Inflammatory macrophage treated with lipopolysaccharide for 1 hour (primary cell): ENCODE data around the gene PLEKHF1.
"Not testable (repeated sequence)": the region's sequence is repeated elsewhere in the genome, so short reads cannot be mapped to it uniquely, and the experiment has no call there.

Experiments
- DNase-seq, 2 donors: peaks; one replicate each; pipeline ENCODE4 v3.0.0-alpha.2; 2020 to 2022

PLEKHF1 gene

DNA sequence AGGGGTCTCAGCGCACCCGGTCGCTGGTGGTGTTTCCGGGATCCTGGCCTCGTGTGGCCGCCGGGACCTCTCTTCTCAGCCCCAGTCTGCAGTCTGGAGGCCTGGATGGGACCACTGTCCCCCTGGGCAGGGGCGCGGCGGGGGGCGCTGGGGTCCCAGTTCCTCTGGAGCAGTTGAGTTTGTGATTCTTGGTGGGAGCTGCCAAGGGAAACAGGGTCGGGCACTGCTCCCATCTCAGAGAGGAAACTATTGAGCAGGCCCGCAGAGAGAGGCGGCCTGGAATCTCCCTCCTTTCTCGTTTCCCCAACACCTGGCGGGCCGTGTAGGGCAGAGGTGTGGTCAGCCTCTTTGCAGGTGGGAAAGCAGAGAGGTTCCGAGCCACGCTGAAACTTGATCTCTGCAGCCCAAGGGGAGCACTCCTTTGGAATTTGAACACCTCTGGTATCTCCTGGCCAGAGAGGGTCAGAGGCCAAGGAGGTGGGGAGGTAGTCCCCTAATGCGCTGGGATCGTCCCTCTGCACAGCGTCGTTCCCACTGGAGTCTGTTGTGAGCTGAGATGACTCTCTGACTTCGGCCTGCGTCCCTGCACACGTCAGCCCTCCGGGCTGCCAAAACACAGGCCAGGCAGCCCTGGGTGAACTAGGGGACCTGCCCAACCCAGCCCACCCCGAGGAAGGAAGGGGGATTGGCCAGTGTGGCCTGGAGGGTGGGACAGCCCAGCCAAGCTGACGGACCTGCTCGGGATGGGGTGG lies 741 bp downstream of the PLEKHF1 start:
- no peak for DNase-seq

GRCh38 chr19:29666578-29667386 lies 1.5 kb downstream of the PLEKHF1 start:
- no peak for DNase-seq

GRCh38 chr19:29667387-29667783 lies 2.1 kb downstream of the PLEKHF1 start:
- no peak for DNase-seq

GRCh38 chr19:29667901-29668341 lies 2.7 kb downstream of the PLEKHF1 start:
- DNase-seq, result no peak

DNA sequence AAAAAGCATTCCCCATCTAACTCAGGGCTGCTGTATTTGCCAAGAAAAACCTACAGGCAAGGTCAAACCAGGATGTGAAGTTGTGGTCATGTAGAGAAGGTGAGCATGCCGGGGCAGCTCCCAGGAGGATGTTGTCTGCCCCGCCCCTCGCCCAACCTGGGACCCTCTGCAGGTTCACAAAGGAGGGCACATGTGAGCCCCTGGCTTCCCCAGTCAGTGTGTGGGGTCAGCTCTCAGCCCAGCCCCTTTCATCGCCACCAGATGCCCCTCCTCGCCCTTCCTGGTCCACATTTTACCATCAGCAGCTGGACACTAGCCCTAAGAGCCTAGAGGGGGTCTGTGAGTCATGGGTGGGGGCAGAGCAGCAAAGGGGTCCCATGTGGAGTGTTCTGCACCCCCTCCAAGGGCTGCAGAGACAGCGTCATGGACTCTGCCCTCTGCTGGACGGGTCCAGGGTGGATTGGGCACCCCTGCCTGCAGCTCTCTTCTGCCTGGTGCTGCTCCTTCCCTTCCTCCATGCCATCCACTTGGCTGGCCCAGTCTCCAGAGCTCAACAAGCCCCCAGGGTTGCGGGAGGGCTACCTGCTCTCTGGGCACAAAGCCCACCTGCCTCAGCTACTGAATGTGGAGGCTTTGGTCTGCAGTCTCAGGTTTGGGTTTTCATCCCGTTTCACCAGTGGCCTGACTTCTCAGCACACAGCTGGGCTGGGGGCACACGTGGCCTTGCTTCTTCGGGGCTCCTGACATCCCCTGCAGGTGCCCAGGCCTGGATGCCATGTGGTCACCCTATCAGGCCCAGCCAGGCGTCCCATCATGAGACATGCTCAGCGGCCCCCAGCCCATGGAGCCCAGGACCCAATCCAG lies 3.7 kb downstream of the PLEKHF1 start:
- no peak for DNase-seq

DNA sequence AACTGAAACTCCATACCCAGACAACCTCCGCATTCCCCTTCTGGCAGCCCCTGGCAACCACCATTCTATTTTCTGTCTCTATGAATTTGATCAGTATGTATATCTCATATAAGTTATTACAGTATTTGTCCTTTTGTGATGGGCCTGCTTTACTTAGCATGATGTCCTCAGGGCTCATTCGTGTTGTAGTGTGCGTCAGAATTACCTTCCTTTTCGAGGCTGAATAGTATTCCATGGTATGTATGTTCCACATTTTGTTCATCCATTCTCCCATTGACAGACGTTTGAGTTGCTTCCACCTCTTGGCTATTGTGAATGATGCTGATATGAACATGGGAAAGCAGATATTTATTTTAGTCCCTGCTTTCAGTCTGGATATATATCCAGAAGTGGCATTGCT lies 5.0 kb downstream of the PLEKHF1 start:
- no peak for DNase-seq

DNA sequence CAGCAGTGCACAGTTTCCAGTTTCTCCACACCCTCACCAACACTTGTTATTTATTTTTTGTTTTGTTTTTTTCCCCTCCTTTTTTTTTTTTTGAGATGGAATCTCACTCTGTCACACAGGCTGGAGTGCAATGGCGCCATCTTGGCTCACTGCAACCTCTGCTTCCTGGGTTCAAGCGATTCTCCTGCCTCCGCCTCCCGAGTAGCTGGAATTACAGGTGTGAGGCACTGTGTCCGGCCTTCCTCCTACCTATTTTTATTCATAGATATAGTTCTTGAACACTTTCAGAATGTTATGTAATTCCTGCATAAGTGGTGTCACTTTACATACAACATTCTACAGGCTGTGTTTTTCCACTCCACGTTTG lies 5.7 kb downstream of the PLEKHF1 start:
- not testable (repeated sequence) for DNase-seq

GRCh38 chr19:29671393-29672160 lies 6.3 kb downstream of the PLEKHF1 start:
- peak; percentile 26 to 73 for DNase-seq

DNA sequence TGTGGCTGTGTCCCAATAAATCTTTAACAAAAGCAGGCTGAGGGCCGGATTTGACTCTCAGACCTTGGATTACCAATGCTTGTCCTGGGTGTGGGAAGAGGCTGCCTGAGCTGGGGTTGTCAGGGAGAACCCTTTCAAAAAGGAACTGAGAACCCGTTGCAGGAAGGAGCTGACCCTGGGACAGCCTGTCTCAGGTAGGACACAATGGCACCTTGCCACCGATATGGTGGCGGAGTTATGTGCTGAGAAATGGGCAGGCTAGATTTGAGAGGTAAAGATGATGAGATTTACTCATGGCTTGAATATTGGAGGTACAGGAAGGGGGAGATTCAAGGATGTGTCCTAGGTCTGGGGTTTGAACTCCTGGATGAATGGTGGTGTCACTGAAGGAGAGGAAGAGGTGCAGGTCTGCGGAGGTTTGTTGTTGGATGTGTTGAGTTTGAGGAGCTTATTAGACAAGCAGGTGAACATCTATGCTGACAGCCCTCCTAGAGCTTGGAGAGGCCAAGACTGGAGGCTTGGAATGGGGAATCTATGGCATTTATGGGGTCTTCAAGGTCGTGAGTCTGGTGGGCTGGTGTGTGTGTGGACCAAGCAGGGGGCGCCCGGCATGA lies 7.2 kb downstream of the PLEKHF1 start:
- DNase-seq, result no peak

- DNase-seq, result peak; percentile 18 to 61
Observed at GRCh38 chr19:29672933-29673336, 7.7 kb downstream of the PLEKHF1 start.

- DNase-seq, result no peak
Observed at GRCh38 chr19:29673451-29674371, 8.4 kb downstream of the PLEKHF1 start.

GRCh38 chr19:29674374-29675119 lies 9.3 kb downstream of the PLEKHF1 start:
- DNase-seq, result no peak

DNA sequence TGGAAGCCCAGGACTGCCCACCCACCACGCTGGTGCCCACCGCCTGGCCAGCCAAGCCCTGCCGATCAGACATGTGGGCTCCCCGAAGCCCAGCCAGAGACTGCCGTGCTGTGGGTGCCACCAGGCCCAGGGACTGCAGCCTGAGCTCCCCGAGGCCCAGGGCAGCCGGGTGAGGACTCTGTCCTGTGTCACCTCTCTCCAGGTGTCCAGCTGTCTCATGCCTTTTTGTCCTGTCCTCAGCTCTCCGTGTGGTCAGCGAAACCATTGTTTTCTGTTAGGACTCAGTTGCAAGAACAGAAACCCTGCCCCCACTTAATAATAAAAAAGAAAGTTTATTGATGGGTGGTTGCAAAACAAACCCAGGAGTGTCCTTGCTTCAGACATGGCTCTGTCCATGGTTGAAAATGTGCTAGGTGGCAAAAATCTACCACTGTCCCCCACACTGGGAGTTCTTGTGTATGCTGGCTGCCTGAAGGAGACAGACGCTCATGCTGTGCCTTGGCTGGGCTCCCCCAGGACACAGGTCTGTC lies 9.9 kb downstream of the PLEKHF1 start:
- DNase-seq, result no peak

GRCh38 chr19:29675650-29676186 lies 10.5 kb downstream of the PLEKHF1 start:
- no peak for DNase-seq

- DNase-seq, result no peak
Observed at GRCh38 chr19:29676586-29676985, 11.3 kb downstream of the PLEKHF1 start.

DNA sequence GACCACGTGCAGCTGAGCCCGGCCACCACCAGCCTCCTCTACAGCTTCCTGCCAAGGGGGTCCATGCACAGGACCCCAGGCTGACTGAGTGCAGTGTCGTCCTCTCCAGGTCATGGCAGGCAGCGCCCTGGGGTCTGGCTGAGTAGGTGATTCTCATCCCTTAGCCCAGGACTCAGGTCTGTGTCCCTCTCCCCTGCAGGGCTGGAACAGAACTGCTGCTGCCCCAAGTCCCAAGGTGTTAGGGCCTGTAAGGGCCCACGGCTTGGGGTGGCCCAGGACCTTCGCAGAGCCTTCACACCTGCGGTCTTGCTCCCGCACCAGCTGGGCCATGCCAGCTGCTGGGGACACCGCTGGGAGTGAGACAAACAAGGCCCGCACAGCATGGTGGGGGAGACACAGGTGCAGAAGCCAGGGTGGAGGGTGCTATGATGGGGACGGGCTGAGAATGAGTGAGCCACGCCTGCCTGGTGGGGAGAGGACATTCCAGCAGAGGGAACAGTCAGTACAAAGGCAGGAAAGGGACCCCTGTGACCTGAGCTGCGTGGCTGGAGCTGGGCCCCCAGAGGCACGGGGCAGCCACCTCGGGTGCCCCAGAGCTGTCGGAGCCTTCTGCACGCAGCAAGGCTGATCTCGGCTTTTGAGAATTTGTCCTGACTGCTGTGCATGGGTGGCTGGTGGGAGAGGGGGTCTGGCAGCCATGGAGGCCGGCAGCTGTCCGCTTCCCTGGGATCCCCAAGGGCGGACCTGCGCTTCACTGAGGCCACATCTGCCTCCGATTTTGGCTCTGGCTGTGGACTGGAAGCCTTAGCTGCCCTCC lies 11.9 kb downstream of the PLEKHF1 start:
- DNase-seq, result no peak

DNA sequence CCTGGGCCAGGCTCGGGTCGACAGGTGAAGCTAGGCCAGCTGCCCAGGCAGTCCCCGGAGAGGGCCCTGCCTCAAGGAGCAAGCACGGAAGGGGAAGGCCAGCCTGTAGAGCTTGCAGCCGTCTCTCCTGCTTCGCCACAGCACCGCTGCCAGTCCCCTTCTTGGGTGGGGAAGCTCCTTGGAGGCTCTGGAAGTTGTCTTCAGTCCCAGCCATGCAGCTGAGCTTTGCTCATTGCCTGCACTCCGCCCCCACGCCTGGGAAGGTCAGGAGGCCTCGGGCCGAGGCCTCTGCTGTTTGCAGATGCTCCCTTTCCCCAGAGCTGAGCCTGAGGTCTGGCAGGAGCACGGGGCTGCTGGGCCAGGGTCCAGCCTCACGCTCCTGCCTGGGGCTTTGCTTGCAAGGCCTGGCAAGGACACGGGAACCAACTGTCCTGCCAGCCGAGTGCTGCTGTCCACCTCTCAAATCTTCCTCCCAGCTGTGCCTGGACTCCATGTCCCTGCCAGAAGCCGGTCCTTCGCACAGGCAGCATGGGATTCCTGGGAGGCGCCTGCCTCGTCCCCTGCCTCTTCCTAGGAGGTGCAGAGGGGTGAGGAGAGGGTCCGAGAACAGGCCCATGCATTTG lies 13.3 kb downstream of the PLEKHF1 start:
- DNase-seq, result peak in 1 of 2 donors; percentile 28

- DNase-seq, result no peak
Observed at GRCh38 chr19:29679598-29680210, 14.4 kb downstream of the PLEKHF1 start.
